ENCODE measurements around the gene SH3RF3. TPM values are rescaled to one million over a fixed set of nuclear protein-coding genes. Genes with fewer than 3 reads are reported as not detected.

Gene SH3RF3
- total RNA-seq, 1 experiment from 2014 or later = 0.98 TPM

DNA sequence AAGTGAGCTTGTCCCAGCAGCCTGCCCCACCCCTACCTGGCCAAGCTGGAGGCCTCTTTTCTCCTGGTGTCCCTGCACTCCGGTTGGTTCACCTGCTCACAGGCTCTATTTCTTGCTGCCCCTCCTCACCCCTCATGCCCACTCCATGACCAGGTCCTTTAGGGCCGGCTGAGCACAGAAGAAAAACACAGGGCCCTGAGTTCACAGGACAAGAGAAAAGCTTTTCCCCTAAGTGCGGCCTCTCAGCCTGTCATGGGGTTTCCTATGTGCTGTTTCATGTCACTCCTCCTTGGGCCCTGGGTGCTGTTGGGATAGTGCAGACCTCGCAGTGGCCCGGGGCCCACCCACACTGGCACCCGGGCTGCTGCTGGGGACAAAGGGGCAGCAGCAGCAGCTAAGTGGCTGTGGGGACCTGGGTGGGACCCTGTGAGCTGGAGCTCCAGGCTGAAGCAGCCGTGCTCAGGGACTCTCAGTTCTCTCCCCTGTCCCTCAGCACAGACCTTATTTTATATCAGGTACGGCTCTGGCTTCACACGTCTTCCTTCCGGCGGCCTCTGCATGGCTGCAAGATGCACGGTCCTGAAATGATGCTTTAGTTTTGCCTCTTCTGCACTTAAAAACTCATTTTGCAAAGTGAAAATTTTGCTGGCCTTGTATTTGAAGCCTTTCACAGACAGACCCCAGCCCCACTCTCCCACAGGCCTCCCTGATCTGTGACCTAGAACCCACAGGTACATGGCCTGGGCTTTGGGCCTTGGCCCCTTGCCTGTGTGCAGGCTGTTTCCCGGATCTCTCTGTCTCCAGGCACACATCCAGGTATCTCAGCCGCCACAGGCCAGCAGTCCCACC lies 71.8 kb downstream of the SH3RF3 start:
- CTCF ChIA-PET = no interaction called here
- DNase-seq = no peak
- Histone ChIP-seq H3K27me3 (replicated peaks; ENCODE audit: control insufficient read depth, insufficient read depth, low read length) (no peaks in the 10 kb centered on the region), H3K36me3 (ENCODE audit: control insufficient read depth, insufficient read depth, low read length) (no peaks in the 10 kb centered on the region), H3K4me1 (peaks cover 28% of the 10 kb centered on the region), H3K9me3 (no peaks in the 10 kb centered on the region), H3K4me3 (ENCODE audit: low read depth, low read length) (no peak overlapping the region)
- POLR2A ChIA-PET = no interaction called here
- Mint-ChIP-seq H3K27me3 (ENCODE audit: insufficient read depth, unreplicated experiment) (no peaks in the 10 kb centered on the region), H3K9me3 (ENCODE audit: unreplicated experiment) (no peaks in the 10 kb centered on the region), H3K36me3 (ENCODE audit: insufficient read depth, unreplicated experiment) (no peaks in the 10 kb centered on the region), H3K27ac (ENCODE audit: unreplicated experiment) (no peak overlapping the region), H3K4me1 (ENCODE audit: low read depth, unreplicated experiment) (peaks cover 21% of the 10 kb centered on the region), H3K4me3 (ENCODE audit: unreplicated experiment) (no peak overlapping the region)
- no TSS peak for BruUV-seq (replicated peaks)
- intact Hi-C loops (cut with micrococcal nuclease; ENCODE audit: unreplicated experiment) = no loop called here
- TF ChIP-seq, protein P1, sequence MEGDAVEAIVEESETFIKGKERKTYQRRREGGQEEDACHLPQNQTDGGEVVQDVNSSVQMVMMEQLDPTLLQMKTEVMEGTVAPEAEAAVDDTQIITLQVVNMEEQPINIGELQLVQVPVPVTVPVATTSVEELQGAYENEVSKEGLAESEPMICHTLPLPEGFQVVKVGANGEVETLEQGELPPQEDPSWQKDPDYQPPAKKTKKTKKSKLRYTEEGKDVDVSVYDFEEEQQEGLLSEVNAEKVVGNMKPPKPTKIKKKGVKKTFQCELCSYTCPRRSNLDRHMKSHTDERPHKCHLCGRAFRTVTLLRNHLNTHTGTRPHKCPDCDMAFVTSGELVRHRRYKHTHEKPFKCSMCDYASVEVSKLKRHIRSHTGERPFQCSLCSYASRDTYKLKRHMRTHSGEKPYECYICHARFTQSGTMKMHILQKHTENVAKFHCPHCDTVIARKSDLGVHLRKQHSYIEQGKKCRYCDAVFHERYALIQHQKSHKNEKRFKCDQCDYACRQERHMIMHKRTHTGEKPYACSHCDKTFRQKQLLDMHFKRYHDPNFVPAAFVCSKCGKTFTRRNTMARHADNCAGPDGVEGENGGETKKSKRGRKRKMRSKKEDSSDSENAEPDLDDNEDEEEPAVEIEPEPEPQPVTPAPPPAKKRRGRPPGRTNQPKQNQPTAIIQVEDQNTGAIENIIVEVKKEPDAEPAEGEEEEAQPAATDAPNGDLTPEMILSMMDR (IDR thresholded peaks at IDR 0.05; ENCODE audit: insufficient read depth in 1 of 2, low read depth in 1 of 2, low read length in 1 of 2, severe bottlenecking in 1 of 2, unreplicated experiment in 1 of 2) = no peak

DNA sequence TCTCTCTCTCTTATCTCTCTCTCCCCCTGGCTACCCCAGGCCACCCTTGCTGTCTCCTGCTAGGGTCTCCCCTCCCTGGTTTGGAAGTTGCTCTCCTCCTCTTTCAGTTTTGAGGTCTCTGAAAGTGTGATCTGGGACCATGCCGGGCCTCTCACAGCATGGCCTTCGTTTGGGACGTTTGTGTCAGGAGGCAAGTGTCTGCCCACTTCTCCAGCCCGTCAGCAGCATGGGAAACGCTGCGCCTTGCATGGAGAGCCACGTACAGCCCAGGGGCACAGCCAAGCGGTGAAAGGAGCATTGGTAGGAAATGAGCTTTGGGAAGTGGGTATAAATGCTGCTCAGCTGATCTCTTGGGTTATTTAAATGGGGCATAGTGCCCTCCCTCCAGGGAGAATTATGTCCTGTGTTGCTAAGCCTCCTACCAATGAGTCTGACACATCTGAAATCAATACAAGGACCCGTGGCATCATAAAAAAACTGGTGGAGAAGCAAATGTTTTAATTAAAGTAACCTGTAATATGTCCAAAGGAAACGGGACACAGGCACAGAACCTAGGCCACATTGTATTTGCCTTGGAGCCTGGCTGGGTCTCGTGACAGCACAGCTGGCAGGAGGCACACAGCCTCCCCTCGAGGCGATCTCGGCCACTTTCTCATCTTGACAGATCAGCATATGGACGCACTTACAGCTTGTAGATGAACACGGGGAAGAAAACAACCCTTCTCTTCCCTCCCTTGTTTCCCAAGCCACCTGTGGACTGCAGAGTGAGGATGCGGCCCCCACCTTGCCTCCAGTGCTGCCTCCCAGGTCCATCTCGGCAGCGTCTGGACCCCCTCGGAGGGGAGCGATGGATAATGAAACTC lies 72.7 kb downstream of the SH3RF3 start:
- no peak overlapping the region for H3K4me3 ChIP-seq (ENCODE audit: low read depth, low read length)
- TF ChIP-seq, protein P1 (IDR thresholded peaks at IDR 0.05; ENCODE audit: insufficient read depth in 1 of 2, low read depth in 1 of 2, low read length in 1 of 2, severe bottlenecking in 1 of 2, unreplicated experiment in 1 of 2) = no peak
- Mint-ChIP-seq H3K27me3 (ENCODE audit: insufficient read depth, unreplicated experiment) (no peaks in the 10 kb centered on the region), H3K4me1 (ENCODE audit: low read depth, unreplicated experiment) (peaks cover 21% of the 10 kb centered on the region), H3K4me3 (ENCODE audit: unreplicated experiment) (no peak overlapping the region), H3K27ac (ENCODE audit: unreplicated experiment) (no peak overlapping the region), H3K9me3 (ENCODE audit: unreplicated experiment) (no peaks in the 10 kb centered on the region), H3K36me3 (ENCODE audit: insufficient read depth, unreplicated experiment) (no peaks in the 10 kb centered on the region)
- no peak for DNase-seq
- no peaks in the 10 kb centered on the region for H3K36me3 ChIP-seq (ENCODE audit: control insufficient read depth, insufficient read depth, low read length)
- no TSS peak for BruUV-seq (replicated peaks)
- ChIA-PET POLR2A (no interaction called here), CTCF (no interaction called here)
- H3K9me3 ChIP-seq = no peaks in the 10 kb centered on the region
- H3K4me1 ChIP-seq = peaks cover 28% of the 10 kb centered on the region
- intact Hi-C loops (cut with micrococcal nuclease; ENCODE audit: unreplicated experiment) = no loop called here
- H3K27me3 ChIP-seq (replicated peaks; ENCODE audit: control insufficient read depth, insufficient read depth, low read length) = no peaks in the 10 kb centered on the region

DNA sequence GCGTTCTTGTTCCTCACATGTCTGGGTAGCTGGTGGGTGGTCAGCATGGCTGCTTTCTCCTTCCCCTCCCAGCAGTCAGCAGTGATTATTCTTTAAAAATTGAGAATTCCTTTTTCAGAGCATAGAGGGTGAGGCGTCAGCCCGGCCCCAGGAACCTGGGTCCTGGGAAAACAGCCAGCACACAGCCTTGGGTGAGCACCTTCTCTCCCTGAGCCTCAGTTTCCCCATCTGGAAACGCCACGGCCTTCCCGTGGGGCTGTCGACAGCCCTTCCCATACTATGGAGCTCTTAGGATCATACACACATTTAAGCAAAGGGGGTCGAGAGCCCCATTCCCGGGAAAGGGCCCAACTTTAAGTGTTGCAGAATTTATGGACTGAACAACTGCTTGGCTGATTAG lies 73.5 kb downstream of the SH3RF3 start:
- POLR2A ChIA-PET = no interaction called here
- no peak overlapping the region for H3K27ac Mint-ChIP-seq (ENCODE audit: unreplicated experiment)
- H3K27me3 ChIP-seq (replicated peaks; ENCODE audit: control insufficient read depth, insufficient read depth, low read length) = no peaks in the 10 kb centered on the region
- peaks cover 13% of the 10 kb centered on the region for H3K4me1 Mint-ChIP-seq (ENCODE audit: low read depth, unreplicated experiment)
- no peaks in the 10 kb centered on the region for H3K36me3 ChIP-seq (ENCODE audit: control insufficient read depth, insufficient read depth, low read length)
- no peak for DNase-seq
- no peak overlapping the region for H3K4me3 ChIP-seq (ENCODE audit: low read depth, low read length)
- TF ChIP-seq, protein P1 (IDR thresholded peaks at IDR 0.05; ENCODE audit: insufficient read depth in 1 of 2, low read depth in 1 of 2, low read length in 1 of 2, severe bottlenecking in 1 of 2, unreplicated experiment in 1 of 2) = no peak
- no peaks in the 10 kb centered on the region for H3K9me3 ChIP-seq
- no TSS peak for BruUV-seq (replicated peaks)
- no peaks in the 10 kb centered on the region for H3K9me3 Mint-ChIP-seq (ENCODE audit: unreplicated experiment)
- no peak overlapping the region for H3K4me3 Mint-ChIP-seq (ENCODE audit: unreplicated experiment)
- intact Hi-C loops (cut with micrococcal nuclease; ENCODE audit: unreplicated experiment) = no loop called here
- CTCF ChIA-PET = no interaction called here
- peaks cover 24% of the 10 kb centered on the region for H3K4me1 ChIP-seq
- H3K27me3 Mint-ChIP-seq (ENCODE audit: insufficient read depth, unreplicated experiment) = no peaks in the 10 kb centered on the region
- H3K36me3 Mint-ChIP-seq (ENCODE audit: insufficient read depth, unreplicated experiment) = no peaks in the 10 kb centered on the region

Measured in Caco-2 (cell line).